Mucosa of stomach (tissue), 1 donor: ENCODE measurements around the gene RFPL4A.
"Not testable (repeated sequence)": the region's sequence is repeated elsewhere in the genome, so short reads cannot be mapped to it uniquely, and the experiment has no call there.

ENCODE experiments used
- H3K27me3 ChIP-seq: one replicate; pipeline ENCODE4 v1.7.0; 2013; ENCODE audit warnings: mild to moderate bottlenecking, low read length; ENCODE audit not compliant: control insufficient read depth, insufficient read depth
- H3K36me3 ChIP-seq: one replicate; pipeline ENCODE4 v1.7.0; 2013; ENCODE audit warnings: low read length; ENCODE audit not compliant: control insufficient read depth, insufficient read depth
- H3K4me1 ChIP-seq: one replicate; pipeline ENCODE4 v1.7.0; 2013; ENCODE audit warnings: mild to moderate bottlenecking, low read length; ENCODE audit not compliant: control insufficient read depth, insufficient read depth
- H3K4me3 ChIP-seq: one replicate; pipeline ENCODE4 v1.7.0; 2013; ENCODE audit warnings: low read length
- H3K9ac ChIP-seq: one replicate; pipeline ENCODE4 v1.7.0; 2013; ENCODE audit warnings: mild to moderate bottlenecking, low read length, moderate library complexity
- H3K9me3 ChIP-seq: one replicate; pipeline ENCODE4 v1.7.0; 2013; ENCODE audit warnings: mild to moderate bottlenecking, low read length, moderate library complexity; ENCODE audit not compliant: control insufficient read depth
- donor health status: Pancreatic carcinoma.

RFPL4A gene

GRCh38 chr19:55758797-55759196, at the start of gene RFPL4A:
Gene RFPL4A, plus strand, starts transcription at chr19:55759097. Its CDS starts 2,704 bp downstream, at chr19:55761801.
- H3K9me3 ChIP-seq, H3K4me3 ChIP-seq, H3K27me3 ChIP-seq, H3K4me1 ChIP-seq, H3K36me3 ChIP-seq, H3K9ac ChIP-seq: not testable (repeated sequence)

DNA sequence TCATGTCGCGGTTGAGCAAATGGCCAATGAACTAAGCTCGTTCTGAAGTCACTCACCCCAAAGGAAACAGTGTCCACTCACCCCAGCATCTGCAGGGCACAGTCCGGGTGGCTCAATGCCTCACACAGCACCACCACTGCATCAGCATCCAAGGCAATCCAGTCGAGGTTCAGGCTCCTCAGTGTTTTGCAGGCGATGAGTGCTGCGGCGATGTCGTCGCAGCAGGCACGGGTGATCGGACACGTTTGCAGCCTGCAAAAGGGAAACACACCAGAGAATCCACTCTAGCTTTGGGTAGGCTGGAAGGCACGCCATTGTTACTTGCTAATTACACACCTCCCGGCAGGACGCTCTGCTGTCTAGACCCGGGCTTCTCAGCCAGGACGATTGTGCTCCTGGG, 47.2 kb upstream of the RFPL4A start:
- H3K4me3 ChIP-seq = no peak overlapping the region
- no peaks in the 10 kb centered on the region for H3K27me3 ChIP-seq
- no peaks in the 10 kb centered on the region for H3K36me3 ChIP-seq
- no peaks in the 10 kb centered on the region for H3K4me1 ChIP-seq
- no peak overlapping the region for H3K9ac ChIP-seq
- H3K9me3 ChIP-seq = no peaks in the 10 kb centered on the region

DNA sequence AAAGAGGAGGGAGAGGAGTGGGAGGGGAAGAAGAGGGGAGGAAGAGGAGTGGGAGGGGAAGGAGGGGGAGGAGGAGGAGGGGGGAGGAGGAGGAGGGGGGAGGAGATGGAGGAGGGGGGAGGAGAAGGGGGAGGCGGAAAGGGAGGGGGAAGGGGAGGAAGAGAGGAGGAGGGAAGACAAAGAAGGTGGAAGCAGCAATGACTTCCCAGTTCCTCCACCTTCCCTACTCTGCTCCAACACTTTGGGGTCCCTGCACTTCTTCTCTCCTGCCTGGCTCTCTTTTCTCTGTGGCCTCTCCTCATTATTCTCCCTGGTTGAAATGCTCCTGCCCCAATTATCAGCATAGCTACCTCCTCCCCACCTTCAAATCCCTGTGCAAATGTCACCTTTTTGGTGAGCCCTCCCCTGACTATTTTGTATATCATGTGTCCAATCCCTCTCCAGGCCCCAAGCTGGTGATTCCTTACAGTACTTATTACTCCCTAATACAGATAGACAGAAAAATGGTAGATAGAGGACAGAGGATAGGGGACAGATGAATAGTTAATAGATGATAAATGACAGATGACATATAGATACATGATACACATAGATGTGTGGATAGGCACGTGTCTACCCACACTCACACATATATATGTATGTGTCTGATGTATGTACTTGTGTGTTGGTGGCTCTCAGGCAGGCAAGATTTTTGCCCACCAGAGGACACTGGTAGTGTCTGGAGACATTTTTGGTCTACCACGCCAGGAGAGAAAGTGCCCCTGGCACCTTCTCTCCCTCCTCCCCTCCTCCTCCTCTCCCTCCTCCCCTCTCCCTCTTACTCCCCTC, 45.9 kb upstream of the RFPL4A start:
- H3K27me3 ChIP-seq = no peaks in the 10 kb centered on the region
- no peaks in the 10 kb centered on the region for H3K9me3 ChIP-seq
- H3K4me3 ChIP-seq = no peak overlapping the region
- no peaks in the 10 kb centered on the region for H3K36me3 ChIP-seq
- H3K9ac ChIP-seq = no peak overlapping the region
- no peaks in the 10 kb centered on the region for H3K4me1 ChIP-seq

- no peaks in the 10 kb centered on the region for H3K4me1 ChIP-seq
- no peak overlapping the region for H3K9ac ChIP-seq
- H3K36me3 ChIP-seq = no peaks in the 10 kb centered on the region
- H3K4me3 ChIP-seq = no peak overlapping the region
- no peaks in the 10 kb centered on the region for H3K9me3 ChIP-seq
- no peaks in the 10 kb centered on the region for H3K27me3 ChIP-seq
Measured at GRCh38 chr19:55716531-55716930, 42.4 kb upstream of the RFPL4A start.

GRCh38 chr19:55717251-55717650, 41.6 kb upstream of the RFPL4A start:
- H3K4me3 ChIP-seq = no peak overlapping the region
- no peak overlapping the region for H3K9ac ChIP-seq
- no peaks in the 10 kb centered on the region for H3K9me3 ChIP-seq
- H3K27me3 ChIP-seq = no peaks in the 10 kb centered on the region
- no peaks in the 10 kb centered on the region for H3K4me1 ChIP-seq
- no peaks in the 10 kb centered on the region for H3K36me3 ChIP-seq

DNA sequence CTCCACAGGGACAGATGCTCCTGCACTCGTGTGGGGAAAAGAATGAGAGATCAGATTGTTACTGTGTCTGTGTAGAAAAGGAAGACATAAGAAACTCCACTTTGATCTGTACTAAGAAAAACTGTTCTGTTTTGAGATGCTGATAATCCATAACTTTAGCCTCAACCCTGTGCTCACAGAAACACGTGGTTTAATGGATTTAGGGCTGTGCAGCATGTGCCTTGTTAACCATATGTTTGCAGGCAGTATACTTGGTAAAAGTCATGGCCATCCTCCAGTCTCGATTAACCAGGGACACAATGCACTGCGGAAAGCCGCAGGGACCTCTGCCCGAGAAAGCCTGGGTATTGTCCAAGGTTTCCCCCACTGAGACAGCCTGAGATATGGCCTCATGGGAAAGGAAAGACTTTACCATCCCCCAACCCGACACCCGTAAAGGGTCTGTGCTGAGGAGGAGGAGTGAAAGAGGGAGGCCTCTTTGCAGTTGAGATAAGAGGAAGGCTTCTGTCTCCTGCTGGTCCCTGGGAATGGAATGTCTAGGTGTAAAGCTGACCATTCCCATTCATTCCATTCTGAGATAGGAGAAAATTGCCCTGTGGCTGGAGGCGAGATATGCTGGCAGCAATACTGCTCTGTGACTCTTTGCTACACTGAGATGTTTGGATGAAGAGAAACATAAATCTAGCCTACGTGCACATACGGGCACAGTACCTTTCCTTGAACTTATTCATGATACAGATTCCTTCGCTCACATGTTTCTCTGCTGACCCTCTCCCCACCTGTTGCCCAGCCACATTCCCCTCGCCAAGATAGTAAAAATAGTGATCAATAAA, 40.8 kb upstream of the RFPL4A start:
- not testable (repeated sequence) for H3K27me3 ChIP-seq, H3K4me3 ChIP-seq, H3K36me3 ChIP-seq, H3K4me1 ChIP-seq, H3K9me3 ChIP-seq, H3K9ac ChIP-seq

DNA sequence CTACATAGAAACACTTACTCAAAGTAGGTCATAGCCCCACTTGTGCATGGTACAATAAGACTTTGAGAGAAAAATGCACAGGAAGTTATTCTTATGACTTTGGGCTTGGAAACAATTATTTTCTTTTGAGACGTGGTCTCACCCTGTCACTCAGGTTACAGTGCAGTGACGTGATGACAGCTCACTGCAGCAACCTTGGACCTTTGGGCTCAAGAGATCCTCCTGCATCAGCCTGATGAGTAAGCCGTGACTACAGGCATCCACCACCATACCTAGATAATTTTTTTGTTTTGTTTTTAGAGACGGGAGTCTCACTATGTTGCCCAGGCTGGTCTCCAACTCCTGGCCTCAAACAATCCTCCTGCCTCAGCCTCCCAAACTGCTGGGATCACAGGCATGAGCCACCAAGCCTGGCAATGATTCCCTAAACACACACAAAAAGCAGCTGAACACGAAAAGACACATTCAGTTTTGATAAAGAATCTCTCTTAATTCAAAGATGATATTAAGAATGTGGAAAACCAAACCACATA, 38.6 kb upstream of the RFPL4A start:
- Histone ChIP-seq H3K36me3 (no peaks in the 10 kb centered on the region), H3K9ac (no peak overlapping the region), H3K27me3 (no peaks in the 10 kb centered on the region), H3K4me3 (no peak overlapping the region), H3K9me3 (no peaks in the 10 kb centered on the region), H3K4me1 (no peaks in the 10 kb centered on the region)

GRCh38 chr19:55720801-55721200, 38.1 kb upstream of the RFPL4A start:
- no peaks in the 10 kb centered on the region for H3K27me3 ChIP-seq
- no peaks in the 10 kb centered on the region for H3K4me1 ChIP-seq
- H3K4me3 ChIP-seq = no peak overlapping the region
- no peak overlapping the region for H3K9ac ChIP-seq
- H3K9me3 ChIP-seq = no peaks in the 10 kb centered on the region
- no peaks in the 10 kb centered on the region for H3K36me3 ChIP-seq

GRCh38 chr19:55723491-55723890, 35.4 kb upstream of the RFPL4A start:
- Histone ChIP-seq H3K27me3 (no peaks in the 10 kb centered on the region), H3K9ac (no peak overlapping the region), H3K4me1 (no peaks in the 10 kb centered on the region), H3K4me3 (no peak overlapping the region), H3K9me3 (no peaks in the 10 kb centered on the region), H3K36me3 (no peaks in the 10 kb centered on the region)

DNA sequence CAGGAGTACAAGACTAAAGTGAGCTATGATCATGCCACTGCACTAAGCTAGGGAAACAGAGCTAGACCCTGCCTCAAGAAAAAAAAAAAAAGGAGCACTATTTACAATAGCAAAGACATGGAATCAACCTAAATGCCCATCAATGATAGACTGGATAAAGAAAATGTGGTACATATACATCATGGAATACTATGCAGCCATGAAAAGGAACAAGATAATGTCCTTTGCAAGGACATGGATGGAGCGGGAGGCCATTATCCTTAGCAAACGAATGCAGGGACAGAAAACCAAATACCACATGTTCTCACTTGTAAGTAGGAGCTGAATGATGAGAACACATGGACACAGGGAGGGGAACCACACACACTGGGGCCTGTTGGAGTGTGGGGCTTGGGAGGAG, 28.5 kb upstream of the RFPL4A start:
- not testable (repeated sequence) for H3K27me3 ChIP-seq, H3K9ac ChIP-seq, H3K4me1 ChIP-seq, H3K4me3 ChIP-seq, H3K36me3 ChIP-seq, H3K9me3 ChIP-seq

- Histone ChIP-seq H3K9me3 (no peaks in the 10 kb centered on the region), H3K27me3 (no peaks in the 10 kb centered on the region), H3K4me1 (no peaks in the 10 kb centered on the region), H3K4me3 (no peak within 1 kb of the TSS), H3K36me3 (no peaks in the 10 kb centered on the region), H3K9ac (no peak within 1 kb of the TSS)
Measured at GRCh38 chr19:55738302-55738701, 20.6 kb upstream of the RFPL4A start, which contains the start of gene NLRP9. Gene NLRP9, minus strand, starts transcription at chr19:55738402. Its CDS starts 28 bp downstream, at chr19:55738374.

GRCh38 chr19:55750715-55751114, 8.2 kb upstream of the RFPL4A start:
- H3K9ac ChIP-seq = no peak overlapping the region
- no peak overlapping the region for H3K4me3 ChIP-seq
- H3K27me3 ChIP-seq = no peaks in the 10 kb centered on the region
- no peaks in the 10 kb centered on the region for H3K36me3 ChIP-seq
- H3K9me3 ChIP-seq = no peaks in the 10 kb centered on the region
- no peaks in the 10 kb centered on the region for H3K4me1 ChIP-seq
